ENCODE data around the gene TIAM1.

Gene TIAM1

GRCh38 chr21:31156169-31156568, 187.9 kb downstream of the TIAM1 start:
- no peak for DNase-seq (ENCODE audit: low spot score)
- no peak overlapping the region for H3K4me3 ChIP-seq
- no peak for TF ChIP-seq CTCF (IDR thresholded peaks at IDR 0.05)
- no peak overlapping the region for H3K27ac ChIP-seq

GRCh38 chr21:31151156-31152045, 192.7 kb downstream of the TIAM1 start:
- Histone ChIP-seq H3K4me3 (no peak overlapping the region), H3K27ac (no peak overlapping the region)
- DNase-seq (ENCODE audit: low spot score), result no peak
- TF ChIP-seq CTCF (IDR thresholded peaks at IDR 0.05), result no peak

- DNase-seq (ENCODE audit: low spot score), result no peak
- H3K27ac ChIP-seq, result no peak overlapping the region
- H3K4me3 ChIP-seq, result no peak overlapping the region
- no peak for TF ChIP-seq CTCF (IDR thresholded peaks at IDR 0.05)
These were observed 198.8 kb downstream of the TIAM1 start for GRCh38 chr21:31145274-31145673.

GRCh38 chr21:31143036-31143435, 201.0 kb downstream of the TIAM1 start:
- no peak for TF ChIP-seq CTCF (IDR thresholded peaks at IDR 0.05)
- H3K27ac ChIP-seq, result no peak overlapping the region
- no peak for DNase-seq (ENCODE audit: low spot score)
- H3K4me3 ChIP-seq, result no peak overlapping the region

- DNase-seq (ENCODE audit: low spot score), result no peak
- TF ChIP-seq CTCF (IDR thresholded peaks at IDR 0.05), result no peak
- Histone ChIP-seq H3K4me3 (no peak overlapping the region), H3K27ac (no peak overlapping the region)
These were observed 201.5 kb downstream of the TIAM1 start for GRCh38 chr21:31142600-31142999.

GRCh38 chr21:31141389-31142000, 202.6 kb downstream of the TIAM1 start:
- H3K4me3 ChIP-seq, result no peak overlapping the region
- no peak overlapping the region for H3K27ac ChIP-seq
- TF ChIP-seq CTCF (IDR thresholded peaks at IDR 0.05), result no peak
- DNase-seq (ENCODE audit: low spot score), result no peak

GRCh38 chr21:31140676-31141075, 203.4 kb downstream of the TIAM1 start:
- TF ChIP-seq CTCF (IDR thresholded peaks at IDR 0.05), result no peak
- Histone ChIP-seq H3K4me3 (no peak overlapping the region), H3K27ac (no peak overlapping the region)
- no peak for DNase-seq (ENCODE audit: low spot score)
